ENCODE data around the gene CA11.
"Not testable (repeated sequence)": the region's sequence is repeated elsewhere in the genome, so short reads cannot be mapped to it uniquely, and the experiment has no call there.

CA11 gene

DNA sequence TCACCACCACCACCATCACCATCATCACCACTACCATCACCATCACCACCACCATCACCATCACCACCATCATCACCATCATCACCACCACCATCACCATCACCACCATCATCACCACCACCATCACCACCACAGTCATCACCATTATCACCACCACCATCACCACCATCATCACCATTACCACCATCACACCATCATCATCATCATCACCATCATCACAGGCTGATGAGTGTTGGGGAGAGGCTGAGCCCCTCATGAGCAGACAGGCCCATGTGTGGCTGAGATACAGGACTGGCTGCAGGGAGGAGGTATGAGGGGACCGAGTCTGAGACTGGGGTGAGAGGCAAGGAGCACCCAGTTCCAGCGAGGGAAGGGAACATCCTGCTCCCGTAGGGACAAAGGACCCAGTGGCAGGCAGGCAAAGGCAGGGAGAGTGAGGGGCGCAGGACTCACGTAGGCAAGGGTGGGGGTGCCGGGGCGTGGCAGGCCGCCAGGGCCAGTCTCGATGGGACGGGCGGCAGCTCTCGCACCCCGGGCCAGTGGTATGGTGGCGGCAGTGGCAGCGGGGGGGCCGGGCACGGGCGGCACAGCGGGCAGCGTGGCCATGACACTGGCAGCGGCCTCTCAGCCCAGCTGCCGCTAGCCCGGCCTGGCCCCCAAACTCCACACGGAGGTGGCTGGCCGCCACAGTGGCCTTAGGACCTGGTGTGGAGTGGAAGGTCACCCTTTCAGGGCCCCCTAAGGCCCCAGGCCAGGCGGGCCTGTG lies 24.1 kb upstream of the CA11 start:
- DNase-seq (ENCODE audit: low read depth in 3 of 3): no peak

DNA sequence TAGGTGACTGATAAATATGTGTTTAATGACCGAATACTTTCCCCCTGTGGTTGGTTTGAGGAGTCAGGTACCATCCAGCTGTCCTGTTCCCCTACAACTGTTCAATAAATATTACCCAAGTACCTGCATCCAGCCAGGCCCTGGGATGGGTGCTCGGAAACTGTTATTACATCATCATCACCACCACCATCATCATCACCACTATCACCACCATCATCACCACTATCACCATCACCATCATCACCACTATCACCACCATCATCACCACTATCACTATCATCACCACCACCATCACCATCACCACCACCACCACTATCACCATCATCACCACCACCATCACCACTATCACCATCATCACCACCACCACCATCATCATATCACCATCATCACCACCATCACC lies 22.8 kb upstream of the CA11 start:
- DNase-seq (ENCODE audit: low read depth in 3 of 3): no peak

DNA sequence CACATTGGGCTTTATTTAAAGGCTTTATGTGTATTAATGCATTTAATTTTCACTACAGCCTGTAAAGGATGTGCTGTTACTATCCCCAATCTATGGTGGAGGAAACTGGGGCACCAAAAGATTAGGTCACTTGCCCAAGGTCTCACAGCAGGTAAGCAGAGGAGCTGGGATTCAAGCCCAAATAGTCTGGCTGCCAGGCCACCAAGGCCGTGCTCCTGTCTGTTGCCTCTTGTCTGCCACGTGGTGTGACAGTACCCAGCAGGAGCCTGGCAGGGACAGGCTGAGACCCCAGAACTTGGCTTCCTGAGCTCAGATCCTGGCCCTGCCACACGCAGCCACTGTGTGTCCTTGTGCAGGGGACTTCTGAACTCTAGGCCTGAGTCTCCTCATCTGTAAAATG lies 22.3 kb upstream of the CA11 start:
- DNase-seq (ENCODE audit: low read depth in 3 of 3): no peak

DNA sequence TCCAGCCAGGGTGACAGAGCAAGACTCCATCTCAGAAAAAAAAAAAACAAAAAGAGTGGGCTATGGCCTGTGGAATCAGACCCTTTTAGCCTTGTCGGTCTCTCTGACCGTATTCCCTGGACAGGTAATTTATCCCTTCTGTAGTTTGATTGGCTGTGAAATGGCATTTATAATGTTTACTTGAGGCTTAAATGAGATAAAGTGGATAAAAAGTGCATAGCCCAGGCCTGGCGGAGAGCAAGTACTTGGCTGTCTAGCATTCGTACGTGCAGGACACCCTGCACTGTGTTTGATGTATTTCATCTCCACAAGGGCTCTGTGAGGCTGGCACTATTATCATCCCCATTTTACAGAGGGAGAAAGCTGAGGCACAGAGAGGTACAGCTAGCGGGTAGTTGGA lies 19.8 kb upstream of the CA11 start:
- no peak for DNase-seq (ENCODE audit: low read depth in 3 of 3)

DNA sequence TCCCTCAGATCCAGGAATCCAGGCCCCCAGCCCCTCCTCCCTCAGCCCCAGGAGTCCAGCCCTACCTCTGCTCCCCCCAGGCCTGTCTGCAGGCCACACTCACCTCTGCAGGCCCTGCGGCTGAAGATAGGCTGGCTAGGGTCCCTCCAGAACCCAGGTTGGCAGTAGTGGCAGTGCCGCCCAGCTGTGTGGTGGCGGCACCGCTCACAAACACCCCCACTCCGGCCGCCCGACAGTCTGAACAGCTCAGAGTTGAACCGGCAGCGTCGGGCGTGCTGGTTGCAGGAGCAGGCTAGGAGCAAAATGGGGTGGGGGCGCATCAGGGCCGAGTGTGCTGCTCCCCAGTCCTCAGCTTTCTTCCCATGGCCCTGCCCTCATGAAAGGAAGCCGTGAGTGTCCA lies 18.5 kb upstream of the CA11 start:
- DNase-seq (ENCODE audit: low read depth in 3 of 3): no peak

DNA sequence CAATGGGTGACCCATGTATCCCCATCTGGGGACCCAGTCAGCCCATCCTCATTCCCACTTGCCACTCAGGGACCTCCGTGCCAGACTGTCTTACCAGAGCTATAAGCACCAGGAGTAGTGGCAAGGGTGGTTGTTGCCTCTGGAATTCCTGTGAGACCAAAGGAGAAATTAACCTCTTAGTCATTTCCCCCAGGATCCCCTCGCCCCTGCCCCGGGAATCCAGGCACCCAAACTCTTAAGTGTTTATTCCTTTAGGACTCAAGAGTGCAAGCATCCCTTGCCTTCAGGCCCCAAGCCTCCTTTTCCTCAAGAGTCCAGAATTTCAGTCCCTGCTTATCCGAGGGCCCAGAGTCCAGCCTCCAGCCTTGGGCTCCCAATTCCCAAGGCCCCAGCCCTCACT lies 17.7 kb upstream of the CA11 start:
- DNase-seq (ENCODE audit: low read depth in 3 of 3): no peak

DNA sequence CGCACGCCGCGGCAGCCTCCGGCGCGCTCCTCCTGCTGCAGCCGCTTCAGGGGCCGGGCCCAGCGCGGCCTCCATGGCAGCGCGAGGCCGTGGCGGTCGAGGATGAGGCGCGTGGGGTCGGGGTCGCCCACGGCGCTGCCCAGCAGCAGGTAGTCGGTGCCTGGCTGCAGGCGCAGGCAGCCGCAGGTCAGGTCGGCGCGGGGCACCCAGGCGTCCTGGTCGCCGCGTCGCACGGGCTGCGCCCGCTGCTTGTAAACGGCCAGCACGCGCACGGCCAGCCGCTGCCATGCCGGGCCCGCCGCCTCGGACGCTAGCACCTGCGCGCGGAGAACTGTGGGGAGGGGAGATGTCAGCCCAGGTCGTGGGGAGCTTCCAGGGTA lies 15.7 kb upstream of the CA11 start:
- DNase-seq (ENCODE audit: low read depth in 3 of 3): no peak

DNA sequence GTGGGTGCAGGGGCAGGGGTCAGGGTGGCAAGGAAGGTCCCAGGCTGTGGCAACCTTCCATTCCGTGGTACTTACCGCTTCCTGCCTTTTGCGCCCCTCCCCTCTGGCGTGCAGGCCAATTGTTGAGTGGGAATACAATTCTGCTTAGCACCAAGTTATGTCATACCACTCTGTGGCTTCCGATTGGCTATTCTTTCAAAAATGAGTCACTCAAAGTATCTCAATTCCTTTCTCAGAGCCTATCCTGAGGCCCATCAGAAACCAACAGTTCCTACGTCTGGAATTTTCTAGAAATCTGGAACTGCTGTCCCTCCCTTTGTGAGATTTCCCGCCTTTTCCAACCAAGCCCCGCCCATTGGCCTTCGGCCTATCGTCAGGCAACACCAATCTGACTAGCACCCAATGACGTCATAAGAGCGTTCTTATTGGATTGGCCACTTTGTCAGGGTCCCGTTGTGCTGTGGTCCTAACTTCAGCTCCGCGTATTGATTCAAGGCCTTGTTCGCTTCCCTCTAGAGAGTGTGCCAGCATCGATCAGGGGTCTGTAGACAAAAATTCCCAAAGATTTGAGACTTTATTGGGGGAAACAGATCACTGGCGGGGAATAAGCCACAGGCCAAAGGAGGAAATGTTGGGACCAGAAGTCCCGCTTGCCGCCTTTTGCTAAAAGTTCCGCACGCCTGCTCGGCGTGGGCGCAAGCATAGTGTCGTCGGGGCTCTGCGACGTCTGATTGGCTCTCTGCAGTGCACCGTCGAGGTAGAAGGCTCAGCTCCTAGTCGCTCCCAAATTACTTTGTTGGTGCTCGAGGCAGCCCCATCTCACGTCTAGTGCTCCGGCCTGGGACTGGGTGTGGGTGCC lies 15.1 kb upstream of the CA11 start:
- DNase-seq (ENCODE audit: low read depth in 3 of 3): peak; percentile 69 to 75 (median 73)

DNA sequence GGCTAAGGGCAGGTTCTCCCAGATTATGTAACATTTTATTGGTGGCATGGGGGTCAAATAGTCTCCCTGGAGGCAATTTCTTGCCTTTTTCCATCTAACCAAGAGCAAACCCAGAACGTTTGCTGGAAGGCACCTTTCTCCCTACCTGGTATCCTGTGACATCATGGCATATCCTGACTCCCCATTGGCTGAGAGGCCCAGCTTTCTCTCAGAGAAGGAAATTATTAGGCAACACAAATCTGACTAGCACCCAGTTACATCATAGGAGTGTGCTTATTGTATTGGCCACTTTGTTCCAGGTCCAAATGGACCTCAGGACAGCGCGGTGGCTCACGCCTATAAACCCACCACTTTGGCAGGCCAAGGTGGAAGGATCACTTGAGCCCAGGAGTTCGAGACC lies 13.8 kb upstream of the CA11 start:
- no peak for DNase-seq (ENCODE audit: low read depth in 3 of 3)

DNA sequence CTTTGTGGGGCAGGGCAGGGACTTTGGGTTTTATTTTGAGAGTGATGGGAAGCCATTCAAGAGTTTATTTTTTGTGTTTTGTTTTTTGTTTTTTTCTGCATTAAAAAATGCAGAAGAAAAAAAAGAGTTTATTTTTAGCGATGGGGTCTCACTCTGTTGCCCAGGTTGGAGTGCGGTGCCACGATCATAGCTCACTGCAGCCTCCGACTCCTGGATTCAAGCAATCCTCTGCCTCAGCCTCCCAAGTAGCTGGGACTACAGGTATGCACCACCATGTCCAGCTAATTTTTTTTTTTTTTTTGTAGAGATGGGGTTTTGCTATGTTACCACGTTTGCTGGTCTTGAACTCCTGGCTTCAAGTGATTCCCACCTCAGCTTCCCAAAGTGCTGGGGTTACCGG lies 12.5 kb upstream of the CA11 start:
- DNase-seq (ENCODE audit: low read depth in 3 of 3): no peak

DNA sequence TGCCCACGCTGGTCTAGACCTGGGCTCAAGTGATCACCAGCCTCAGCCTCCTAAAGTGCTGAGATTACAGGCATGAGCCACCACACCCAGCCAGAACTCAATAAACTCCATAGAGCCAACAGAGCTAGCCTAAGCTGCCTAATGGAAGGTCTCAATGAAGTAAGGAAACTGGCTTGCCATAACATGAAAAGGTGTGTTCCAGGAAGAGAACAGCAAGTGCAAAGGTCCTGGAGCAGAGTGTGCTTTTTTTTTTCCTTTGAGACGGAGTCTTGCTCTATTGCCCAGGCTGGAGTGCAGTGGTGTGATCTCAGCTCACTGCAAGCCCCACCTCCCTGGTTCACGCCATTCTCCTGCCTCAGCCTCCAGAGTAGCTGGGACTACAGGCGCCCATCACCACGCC lies 11.8 kb upstream of the CA11 start:
- not testable (repeated sequence) for DNase-seq (ENCODE audit: low read depth in 3 of 3)

DNA sequence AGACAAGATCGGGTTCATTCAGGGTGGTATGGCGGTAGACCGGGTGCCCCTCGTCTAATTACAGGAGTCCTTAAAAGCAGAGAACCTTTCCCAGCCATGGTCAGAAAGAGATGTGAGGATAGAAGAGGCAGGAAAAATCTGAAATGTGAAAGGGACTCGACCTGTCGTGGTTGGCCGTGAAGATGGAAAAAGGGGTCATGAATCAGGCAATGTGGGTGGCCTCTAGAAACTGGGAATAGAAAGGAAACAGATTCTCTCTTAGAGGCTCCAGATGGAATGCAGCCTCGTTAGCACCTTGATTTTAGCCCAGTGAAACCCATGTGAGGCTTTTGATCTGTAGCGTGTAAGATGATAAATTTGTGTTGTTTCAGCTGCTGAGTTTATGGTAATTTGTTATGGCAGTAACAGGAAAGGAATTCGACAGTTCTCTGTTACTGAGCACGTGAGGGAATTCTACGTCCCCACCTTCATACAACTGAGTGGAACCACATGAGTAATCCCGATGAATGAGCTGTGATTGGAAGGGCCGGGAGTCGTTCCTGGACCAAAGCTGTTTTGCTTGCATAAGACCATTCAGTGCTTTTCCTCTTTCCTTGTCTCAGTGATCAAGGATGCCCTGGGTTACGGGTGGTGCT lies 11.0 kb upstream of the CA11 start:
- DNase-seq (ENCODE audit: low read depth in 3 of 3): no peak

DNA sequence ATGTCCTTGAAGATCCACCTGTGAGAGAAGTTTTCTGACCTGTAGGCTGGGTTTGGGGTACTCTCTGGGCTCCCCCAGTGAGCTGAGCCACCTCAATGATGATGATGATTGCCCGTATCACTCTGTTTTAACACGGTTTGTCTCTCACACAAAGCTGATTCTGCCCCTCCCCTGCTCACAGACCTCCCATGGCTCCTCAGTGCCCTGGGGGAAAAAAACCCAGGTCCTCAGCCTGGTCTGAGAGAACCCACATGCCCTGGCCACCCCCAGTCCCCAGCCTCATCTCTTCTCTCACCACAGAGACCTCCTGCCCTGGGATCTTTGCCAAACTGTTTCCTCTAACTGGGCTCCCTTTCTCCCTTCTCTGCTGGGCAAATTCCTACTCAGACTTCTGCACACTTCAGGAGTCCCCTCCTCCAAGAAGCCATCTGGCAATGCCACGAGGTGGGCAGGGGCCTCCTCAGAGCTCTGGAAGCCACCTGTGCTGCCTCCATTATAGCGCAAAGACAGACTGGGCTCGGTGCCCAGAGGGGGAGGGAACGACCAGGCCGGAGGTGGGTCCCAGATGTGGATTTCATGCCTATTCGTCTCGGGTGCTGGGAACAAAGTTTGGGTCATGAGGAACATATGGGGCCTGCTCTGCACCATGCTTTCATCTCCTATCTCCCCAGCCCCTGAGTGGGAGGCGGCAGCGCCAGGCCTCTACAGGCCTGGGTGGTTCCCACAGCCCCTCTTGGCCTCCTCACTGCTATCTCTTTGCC lies 8.5 kb upstream of the CA11 start:
- DNase-seq (ENCODE audit: low read depth in 3 of 3): no peak

DNA sequence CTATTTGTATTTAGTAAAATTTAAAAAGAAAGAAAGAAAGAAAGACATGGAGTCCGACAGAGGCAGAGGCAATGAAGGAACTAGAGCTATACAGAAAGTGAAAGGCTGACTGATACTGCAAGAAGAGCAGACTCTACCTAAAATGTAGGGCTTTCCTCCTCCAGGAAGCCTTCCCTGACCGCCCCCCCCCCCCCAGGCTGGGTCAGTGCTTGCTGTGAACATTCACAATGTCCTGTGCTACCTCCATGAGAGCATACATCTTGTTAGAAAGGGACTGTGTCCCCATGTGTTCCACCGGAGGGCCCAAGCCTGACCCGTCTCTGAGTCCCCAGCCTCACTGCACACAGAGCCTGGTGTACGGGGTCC lies 5.7 kb upstream of the CA11 start:
- no peak for DNase-seq (ENCODE audit: low read depth in 3 of 3)

DNA sequence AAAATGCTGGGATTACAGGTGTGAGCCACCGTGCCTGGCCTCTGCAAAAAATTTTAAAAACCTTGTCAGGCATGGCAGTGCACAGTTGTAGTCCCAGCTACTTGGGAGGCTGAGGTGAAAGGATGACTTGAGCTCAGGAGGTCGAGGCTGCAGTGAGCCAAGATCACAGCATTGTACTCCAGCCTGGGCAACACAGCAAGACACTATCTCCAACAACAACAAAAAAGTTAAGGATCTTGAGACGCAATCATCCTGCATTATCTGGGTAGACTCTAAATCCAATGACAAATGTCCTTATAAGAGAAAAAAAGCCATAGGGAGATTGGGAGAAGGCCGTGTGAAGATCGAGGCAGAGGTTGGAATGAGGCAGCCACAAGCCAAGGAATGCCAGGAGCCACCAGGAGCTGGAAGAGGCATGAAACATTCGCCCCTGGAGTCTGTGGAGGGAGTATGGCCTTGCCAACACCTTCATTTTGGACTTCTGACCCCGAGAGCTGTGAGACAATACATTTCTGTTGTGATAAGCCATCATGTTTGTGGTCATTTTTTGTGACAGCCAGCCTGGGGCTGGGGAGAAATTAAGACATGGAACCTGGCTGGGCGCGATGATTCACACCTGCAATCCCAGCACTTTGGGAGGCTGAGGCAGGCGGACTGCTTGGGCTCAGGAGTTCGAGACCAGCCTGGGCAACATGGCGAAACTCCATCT lies 5.1 kb upstream of the CA11 start:
- DNase-seq (ENCODE audit: low read depth in 3 of 3): no peak

DNA sequence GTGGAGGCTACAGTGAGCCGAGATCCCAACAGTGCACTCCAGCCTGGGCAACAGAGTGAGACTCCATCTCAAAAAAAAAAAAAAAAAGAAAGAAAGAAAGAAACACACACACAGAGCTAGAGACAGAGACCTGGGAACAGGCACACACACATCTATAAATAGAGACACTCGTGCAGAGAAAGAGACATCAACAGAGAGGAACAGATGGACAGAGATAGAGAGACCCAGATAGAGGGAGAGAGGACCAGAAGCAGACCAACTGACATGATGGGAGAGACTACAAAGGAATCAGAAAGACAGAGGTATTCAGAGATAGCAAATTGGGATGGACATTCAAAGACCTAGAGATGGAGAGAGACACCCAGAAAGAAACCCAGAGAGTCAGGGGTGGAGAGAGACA lies 2.1 kb upstream of the CA11 start:
- no peak for DNase-seq (ENCODE audit: low read depth in 3 of 3)

DNA sequence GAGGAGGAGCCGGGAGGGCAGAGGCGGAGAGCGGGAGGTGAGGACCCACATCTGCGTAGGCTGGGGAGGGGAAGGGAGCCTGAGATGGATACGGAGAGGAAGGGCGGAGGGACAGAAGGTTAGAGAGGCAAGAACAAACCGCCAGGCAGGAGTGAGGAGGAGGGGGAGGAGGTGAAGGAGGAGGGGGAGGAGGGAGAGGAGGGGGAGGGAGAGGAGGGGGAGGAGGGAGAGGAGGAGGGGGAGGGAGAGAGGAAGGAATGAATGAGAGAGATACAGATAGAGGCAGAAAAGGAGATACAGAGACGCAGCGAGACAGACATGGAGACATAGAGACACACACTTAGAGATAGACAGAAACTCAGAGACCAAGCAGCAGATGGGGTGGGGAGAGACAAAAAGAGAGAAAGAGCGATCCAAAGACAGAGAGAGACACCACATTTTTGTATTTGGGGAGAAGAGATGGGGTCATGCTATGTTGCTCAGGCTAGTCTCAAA lies 782 bp upstream of the CA11 start:
- no peak for DNase-seq (ENCODE audit: low read depth in 3 of 3)

DNA sequence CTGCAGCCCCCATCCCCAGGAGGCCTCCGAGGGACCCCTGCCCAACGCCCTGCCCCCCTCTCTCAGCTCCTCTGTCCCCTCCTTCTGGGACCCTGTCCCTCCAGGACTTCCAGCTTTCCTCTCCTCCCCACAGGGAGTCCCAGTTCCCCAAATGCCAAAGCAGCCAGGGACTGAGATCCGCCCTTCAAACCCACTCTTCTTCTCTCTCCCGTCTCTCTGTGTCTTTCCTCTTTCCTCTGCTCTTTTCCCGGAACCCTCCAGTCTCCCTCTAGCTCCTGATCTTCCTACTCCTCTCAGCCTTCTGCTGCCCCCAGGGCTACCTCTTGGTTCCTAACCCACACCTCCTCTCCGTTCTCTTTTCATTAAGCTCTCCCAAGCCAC lies 377 bp downstream of the CA11 start:
- no peak for DNase-seq (ENCODE audit: low read depth in 3 of 3)

DNA sequence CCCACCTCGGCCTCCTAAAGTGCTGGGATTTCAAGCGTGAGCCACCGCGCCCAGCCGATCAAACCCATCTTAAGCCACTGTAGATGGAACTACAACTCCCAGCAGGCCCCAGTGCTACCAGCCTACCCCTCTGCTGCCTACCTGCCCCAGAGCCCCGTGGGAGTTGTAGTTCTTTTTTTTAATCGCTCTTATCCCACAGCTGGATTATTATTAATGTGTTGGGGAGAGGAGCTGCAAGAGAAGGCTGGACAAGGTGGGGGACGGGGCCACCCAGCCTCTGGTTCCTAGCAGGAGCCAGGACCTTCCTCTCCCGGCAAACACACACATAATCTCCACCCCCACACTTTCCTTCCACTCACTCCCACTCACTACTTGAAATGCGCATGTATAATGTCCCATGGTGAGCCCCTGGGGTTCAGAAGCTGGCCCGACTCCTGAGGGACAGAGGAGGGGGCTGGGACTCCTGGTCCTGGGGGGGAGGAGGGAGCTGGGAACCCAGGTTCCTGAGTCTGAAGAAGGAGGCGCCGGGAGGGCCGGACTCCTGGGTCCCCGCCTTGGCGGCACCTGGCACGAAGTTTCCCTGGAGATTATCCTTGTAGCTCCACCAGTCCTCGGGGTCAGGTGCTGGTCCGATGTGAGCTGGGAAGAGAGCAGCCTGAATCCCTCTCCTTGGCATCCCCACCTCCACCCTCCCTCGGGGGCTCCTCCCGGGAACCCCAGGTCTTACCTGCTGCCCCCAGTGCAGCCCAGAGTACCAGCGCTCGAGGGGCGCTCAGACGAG lies 958 bp downstream of the CA11 start:
- peak; percentile 54 to 64 (median 62) for DNase-seq (ENCODE audit: low read depth in 3 of 3)

DNA sequence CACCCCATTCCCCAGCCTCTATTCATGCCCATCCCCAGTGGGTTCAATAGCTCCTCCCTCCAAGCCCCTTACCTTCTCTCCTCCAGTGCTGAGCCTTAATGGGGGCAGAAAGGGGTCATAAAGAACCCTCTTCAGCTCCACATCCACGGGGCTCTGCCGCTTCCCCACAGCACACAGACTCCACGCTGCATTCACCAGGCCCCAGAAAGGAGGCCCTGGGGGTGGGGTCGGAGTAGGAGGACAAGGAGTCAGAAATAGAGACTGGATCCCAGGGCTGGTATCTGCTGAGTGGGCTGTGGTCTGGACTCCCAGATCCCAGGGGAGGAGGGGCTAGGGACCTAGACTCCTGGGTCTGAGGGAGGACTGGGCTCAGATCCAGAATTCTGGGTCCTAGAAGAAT lies 1.6 kb downstream of the CA11 start:
- no peak for DNase-seq (ENCODE audit: low read depth in 3 of 3)

DNA sequence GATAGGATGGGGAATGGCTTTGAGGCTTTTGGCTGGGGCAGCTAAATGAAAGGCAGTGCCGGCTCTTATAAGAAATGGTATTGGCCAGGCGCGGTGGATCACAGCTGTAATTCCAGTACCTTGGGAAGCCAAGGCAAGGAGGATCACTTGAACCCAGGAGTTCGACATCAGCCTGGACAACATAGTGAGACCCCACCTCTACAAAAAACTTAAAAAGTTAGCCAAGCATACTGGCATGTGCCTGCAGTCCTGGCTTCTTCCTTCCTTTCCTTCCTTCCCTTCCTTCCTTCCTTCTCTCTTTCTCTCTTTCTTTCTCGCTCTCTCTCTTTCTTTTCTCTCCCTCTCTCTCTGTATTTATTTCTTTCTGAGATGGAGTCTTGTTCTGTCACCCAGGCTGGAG lies 3.1 kb downstream of the CA11 start:
- DNase-seq (ENCODE audit: low read depth in 3 of 3): no peak

Measured in stimulated activated CD4-positive, alpha-beta T cell treated with anti-CD3 and anti-CD28 coated beads, TNF-alpha, amount 100 ng/mL, for 48 hours (primary cell).